Measurements from ENCODE around the gene TSPAN4. TPM values are rescaled to one million over a fixed set of nuclear protein-coding genes. Genes with fewer than 3 reads are reported as not detected.

The TSPAN4 gene
- total RNA-seq, 1 experiment from 2014 or later: 43.6 TPM

GRCh38 chr11:901452-902061, 58.9 kb downstream of the TSPAN4 start:
- Histone ChIP-seq H2AFZ (no peak overlapping the region), H3K9me2 (ENCODE audit: insufficient read depth) (no peaks in the 10 kb centered on the region), H3K79me2 (ENCODE audit: low read depth) (no peaks in the 10 kb centered on the region), H3K36me3 (ENCODE audit: low read depth) (no peaks in the 10 kb centered on the region), H3K4me1 (replicated peaks; ENCODE audit: insufficient read depth) (no peaks in the 10 kb centered on the region), H3K9me3 (ENCODE audit: insufficient read depth, low read depth) (no peaks in the 10 kb centered on the region), H4K20me1 (ENCODE audit: insufficient read depth) (no peaks in the 10 kb centered on the region), H3K27me3 (ENCODE audit: insufficient read depth, low read depth) (no peaks in the 10 kb centered on the region), H3F3A (ENCODE audit: insufficient read depth, low read depth) (no peaks in the 10 kb centered on the region), H3K4me3 (no peak overlapping the region), H3K4me2 (no peak overlapping the region), H3K27ac (no peak overlapping the region)
- DNase-seq: no peak
- no TSS peak for BruUV-seq (replicated peaks)
- ChIA-PET POLR2A (ENCODE audit: unreplicated experiment) (no interaction called here), CTCF (no interaction called here)
- TF ChIP-seq CTCF (conservative IDR thresholded peaks at IDR 0.05) (no peak), EZH2 (IDR thresholded peaks at IDR 0.05; ENCODE audit: low read depth) (no peak)
- intact Hi-C loops (cut with micrococcal nuclease; ENCODE audit: unreplicated experiment): no loop called here

GRCh38 chr11:904380-904779, 61.7 kb downstream of the TSPAN4 start:
- Histone ChIP-seq H3K9me3 (ENCODE audit: insufficient read depth, low read depth) (no peaks in the 10 kb centered on the region), H3K9me2 (ENCODE audit: insufficient read depth) (no peaks in the 10 kb centered on the region), H3F3A (ENCODE audit: insufficient read depth, low read depth) (no peaks in the 10 kb centered on the region), H3K4me2 (no peak overlapping the region), H3K4me3 (no peak overlapping the region), H3K27ac (no peak overlapping the region), H3K27me3 (ENCODE audit: insufficient read depth, low read depth) (no peaks in the 10 kb centered on the region), H2AFZ (no peak overlapping the region), H4K20me1 (ENCODE audit: insufficient read depth) (no peaks in the 10 kb centered on the region), H3K36me3 (ENCODE audit: low read depth) (no peaks in the 10 kb centered on the region), H3K79me2 (ENCODE audit: low read depth) (peaks cover 12% of the 10 kb centered on the region), H3K4me1 (replicated peaks; ENCODE audit: insufficient read depth) (peaks cover 2% of the 10 kb centered on the region; the same call in 1 of the 2 replicates)
- POLR2A ChIA-PET (ENCODE audit: unreplicated experiment): no interaction called here
- intact Hi-C loops (cut with micrococcal nuclease; ENCODE audit: unreplicated experiment): no loop called here
- BruUV-seq (replicated peaks): no TSS peak
- TF ChIP-seq EZH2 (IDR thresholded peaks at IDR 0.05; ENCODE audit: low read depth) (no peak), CTCF (conservative IDR thresholded peaks at IDR 0.05) (no peak)
- CTCF ChIA-PET: no interaction called here
- no peak for DNase-seq

GRCh38 chr11:905952-906351, 63.3 kb downstream of the TSPAN4 start:
- no TSS peak for BruUV-seq (replicated peaks)
- H3F3A ChIP-seq (ENCODE audit: insufficient read depth, low read depth): no peaks in the 10 kb centered on the region
- H3K36me3 ChIP-seq (ENCODE audit: low read depth): no peaks in the 10 kb centered on the region
- no peak overlapping the region for H3K4me3 ChIP-seq
- TF ChIP-seq CTCF (conservative IDR thresholded peaks at IDR 0.05) (no peak), EZH2 (IDR thresholded peaks at IDR 0.05; ENCODE audit: low read depth) (no peak)
- POLR2A ChIA-PET (ENCODE audit: unreplicated experiment): no interaction called here
- no peaks in the 10 kb centered on the region for H3K27me3 ChIP-seq (ENCODE audit: insufficient read depth, low read depth)
- H3K79me2 ChIP-seq (ENCODE audit: low read depth): peaks cover 23% of the 10 kb centered on the region
- no peak overlapping the region for H3K4me2 ChIP-seq
- H3K9me2 ChIP-seq (ENCODE audit: insufficient read depth): no peaks in the 10 kb centered on the region
- CTCF ChIA-PET: no interaction called here
- no peaks in the 10 kb centered on the region for H4K20me1 ChIP-seq (ENCODE audit: insufficient read depth)
- no peak for DNase-seq
- no peak overlapping the region for H3K27ac ChIP-seq
- intact Hi-C loops (cut with micrococcal nuclease; ENCODE audit: unreplicated experiment): no loop called here
- H3K9me3 ChIP-seq (ENCODE audit: insufficient read depth, low read depth): no peaks in the 10 kb centered on the region
- no peak overlapping the region for H2AFZ ChIP-seq
- peaks cover 6% of the 10 kb centered on the region; the same call in 1 of the 2 replicates for H3K4me1 ChIP-seq (replicated peaks; ENCODE audit: insufficient read depth)

Measured in PC-9 (cell line).